Mammary epithelial cell (primary cell): ENCODE measurements around the gene RCSD1.

Experiments used
- EZH2 ChIP-seq: IDR thresholded peaks from 2 replicates; pipeline ENCODE4 v1.6.1; 2012; ENCODE audit warnings: low read length, inconsistent platforms, borderline replicate concordance
- TF ChIP-seq, protein P1 (sequence below), 2 donors: IDR thresholded peaks in 1 of 2; conservative IDR thresholded peaks in 1 of 2; 2 replicates each; pipeline ENCODE4 v1.5.1; 2011 to 2012; ENCODE audit warnings: inconsistent platforms in 2 of 2, low read length in 2 of 2, mild to moderate bottlenecking in 2 of 2, control low read depth in 1 of 2, low read depth in 1 of 2; ENCODE audit not compliant: insufficient read depth in 1 of 2; ENCODE audit errors: extremely low read depth in 1 of 2

DNA sequence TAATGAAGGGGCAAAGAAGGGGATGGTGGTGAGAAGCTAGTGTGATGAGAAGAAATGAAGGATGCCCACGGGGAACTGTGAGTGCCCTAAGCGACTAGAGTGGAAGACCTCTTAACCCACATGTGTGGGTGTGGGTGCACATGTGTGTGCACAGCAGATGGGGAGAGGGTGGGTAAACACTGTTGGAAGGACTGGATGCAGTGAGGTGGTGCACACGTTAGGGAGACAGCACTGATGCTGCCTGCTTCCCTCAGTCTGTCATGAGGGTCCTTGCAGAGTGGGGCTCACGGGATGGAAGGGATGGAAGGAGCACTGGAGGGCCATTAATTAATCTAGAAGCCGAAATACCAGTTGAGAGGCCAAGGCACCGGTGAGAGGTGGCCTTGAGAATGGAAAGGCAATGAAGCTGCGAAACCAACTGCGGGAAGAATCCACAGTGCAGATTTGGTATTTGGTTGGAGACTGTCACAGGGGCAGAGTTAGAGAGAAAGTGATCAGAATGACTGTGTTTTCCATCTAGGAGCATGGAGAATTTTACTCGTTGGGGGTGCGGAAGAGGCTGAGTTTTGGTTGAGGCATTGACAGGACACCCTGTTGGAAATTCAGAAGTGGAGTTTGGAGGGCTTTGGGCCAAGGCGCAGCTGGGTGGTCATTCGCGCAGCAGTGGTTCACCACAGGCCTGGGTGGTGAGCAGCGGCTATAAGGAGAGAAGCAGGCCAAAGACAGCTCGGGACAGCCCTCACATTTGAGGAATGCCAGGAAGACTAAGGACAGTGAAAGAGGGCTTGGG, 15.8 kb downstream of the RCSD1 start:
- TF ChIP-seq, protein P1, sequence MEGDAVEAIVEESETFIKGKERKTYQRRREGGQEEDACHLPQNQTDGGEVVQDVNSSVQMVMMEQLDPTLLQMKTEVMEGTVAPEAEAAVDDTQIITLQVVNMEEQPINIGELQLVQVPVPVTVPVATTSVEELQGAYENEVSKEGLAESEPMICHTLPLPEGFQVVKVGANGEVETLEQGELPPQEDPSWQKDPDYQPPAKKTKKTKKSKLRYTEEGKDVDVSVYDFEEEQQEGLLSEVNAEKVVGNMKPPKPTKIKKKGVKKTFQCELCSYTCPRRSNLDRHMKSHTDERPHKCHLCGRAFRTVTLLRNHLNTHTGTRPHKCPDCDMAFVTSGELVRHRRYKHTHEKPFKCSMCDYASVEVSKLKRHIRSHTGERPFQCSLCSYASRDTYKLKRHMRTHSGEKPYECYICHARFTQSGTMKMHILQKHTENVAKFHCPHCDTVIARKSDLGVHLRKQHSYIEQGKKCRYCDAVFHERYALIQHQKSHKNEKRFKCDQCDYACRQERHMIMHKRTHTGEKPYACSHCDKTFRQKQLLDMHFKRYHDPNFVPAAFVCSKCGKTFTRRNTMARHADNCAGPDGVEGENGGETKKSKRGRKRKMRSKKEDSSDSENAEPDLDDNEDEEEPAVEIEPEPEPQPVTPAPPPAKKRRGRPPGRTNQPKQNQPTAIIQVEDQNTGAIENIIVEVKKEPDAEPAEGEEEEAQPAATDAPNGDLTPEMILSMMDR (conservative IDR thresholded peaks at IDR 0.05 in 1 of 2, IDR thresholded peaks at IDR 0.05 in 1 of 2; ENCODE audit: extremely low read depth in 1 of 2, insufficient read depth in 1 of 2, low read depth in 1 of 2, low read length in 2 of 2), result no peak
- no peak for TF ChIP-seq EZH2
